ENCODE measurements around the gene MSRB3.

Gene MSRB3

DNA sequence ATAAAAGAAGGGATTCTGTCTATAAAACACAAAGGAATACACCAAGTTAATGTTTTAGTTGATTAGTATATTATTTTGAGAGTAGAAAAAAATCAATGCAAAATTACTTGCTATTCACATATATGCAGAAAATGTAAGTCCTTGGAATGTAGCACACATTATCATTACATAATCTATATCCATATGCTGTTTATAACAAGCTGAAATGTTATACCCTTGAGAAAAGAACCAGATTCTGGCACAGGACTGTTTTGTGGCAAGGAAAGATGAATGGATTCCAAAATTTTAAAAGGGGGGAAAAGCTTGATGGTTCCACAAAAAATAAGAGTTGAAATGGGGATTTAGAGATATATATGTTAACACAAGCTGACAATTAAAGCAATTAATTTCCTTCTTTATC lies 153.6 kb downstream of the MSRB3 start:
- Histone ChIP-seq H3K27me3 (replicated peaks) (no peaks in the 10 kb centered on the region), H3K4me3 (ENCODE audit: low read depth, low read length) (no peak overlapping the region), H3K36me3 (replicated peaks) (no peaks in the 10 kb centered on the region), H3K27ac (no peak overlapping the region)
- no peak for DNase-seq
- in situ Hi-C loops (cut with HindIII; ENCODE audit: low pct_ligation_motif_present, low sequenced_read_pairs) = no loop called here
- TF ChIP-seq, protein P1, sequence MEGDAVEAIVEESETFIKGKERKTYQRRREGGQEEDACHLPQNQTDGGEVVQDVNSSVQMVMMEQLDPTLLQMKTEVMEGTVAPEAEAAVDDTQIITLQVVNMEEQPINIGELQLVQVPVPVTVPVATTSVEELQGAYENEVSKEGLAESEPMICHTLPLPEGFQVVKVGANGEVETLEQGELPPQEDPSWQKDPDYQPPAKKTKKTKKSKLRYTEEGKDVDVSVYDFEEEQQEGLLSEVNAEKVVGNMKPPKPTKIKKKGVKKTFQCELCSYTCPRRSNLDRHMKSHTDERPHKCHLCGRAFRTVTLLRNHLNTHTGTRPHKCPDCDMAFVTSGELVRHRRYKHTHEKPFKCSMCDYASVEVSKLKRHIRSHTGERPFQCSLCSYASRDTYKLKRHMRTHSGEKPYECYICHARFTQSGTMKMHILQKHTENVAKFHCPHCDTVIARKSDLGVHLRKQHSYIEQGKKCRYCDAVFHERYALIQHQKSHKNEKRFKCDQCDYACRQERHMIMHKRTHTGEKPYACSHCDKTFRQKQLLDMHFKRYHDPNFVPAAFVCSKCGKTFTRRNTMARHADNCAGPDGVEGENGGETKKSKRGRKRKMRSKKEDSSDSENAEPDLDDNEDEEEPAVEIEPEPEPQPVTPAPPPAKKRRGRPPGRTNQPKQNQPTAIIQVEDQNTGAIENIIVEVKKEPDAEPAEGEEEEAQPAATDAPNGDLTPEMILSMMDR (IDR thresholded peaks at IDR 0.05; ENCODE audit: low read depth, low read length, missing control alignments) = no peak

DNA sequence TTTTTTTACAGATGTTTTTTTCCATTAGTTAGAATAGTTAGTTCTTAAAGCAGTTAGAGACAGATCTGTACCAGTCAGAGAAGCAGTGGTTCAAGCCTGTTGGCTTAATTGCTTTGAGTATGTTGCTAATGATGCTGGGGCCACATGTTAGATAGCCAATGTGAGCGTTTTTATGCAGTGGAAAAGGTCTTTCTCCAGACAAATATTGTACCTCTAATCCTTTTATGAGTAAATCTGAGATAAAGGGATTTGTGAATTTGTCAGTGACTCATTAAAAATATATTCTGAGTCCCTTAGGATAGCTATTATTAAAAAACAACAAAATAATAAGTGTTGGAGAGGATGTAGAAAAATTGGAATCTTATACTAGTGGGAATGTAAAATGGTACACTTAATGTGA lies 154.2 kb downstream of the MSRB3 start:
- no peaks in the 10 kb centered on the region for H3K27me3 ChIP-seq (replicated peaks)
- TF ChIP-seq, protein P1 (IDR thresholded peaks at IDR 0.05; ENCODE audit: low read depth, low read length, missing control alignments) = no peak

DNA sequence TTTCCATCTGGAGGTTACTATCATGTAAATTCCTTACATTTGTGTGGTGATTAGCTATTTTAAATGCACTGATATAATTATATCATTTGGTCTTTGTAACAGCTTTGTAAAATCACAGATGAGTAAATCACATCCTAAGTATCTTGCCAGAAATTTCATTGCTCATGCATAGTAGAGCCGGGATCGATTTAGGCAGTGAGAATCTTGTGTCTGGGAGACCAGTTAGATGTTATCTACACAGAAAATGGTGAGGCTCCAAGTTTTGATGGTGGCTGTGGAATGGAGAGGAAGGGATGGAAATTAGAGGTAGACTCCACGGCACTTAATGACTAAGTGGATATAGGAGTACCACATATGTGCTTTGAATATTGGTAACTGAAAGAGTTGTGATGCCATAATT lies 156.3 kb downstream of the MSRB3 start:
- Histone ChIP-seq H3K4me3 (ENCODE audit: low read depth, low read length) (no peak overlapping the region), H3K27ac (no peak overlapping the region), H3K36me3 (replicated peaks) (no peaks in the 10 kb centered on the region), H3K27me3 (replicated peaks) (no peaks in the 10 kb centered on the region)
- no peak for DNase-seq
- in situ Hi-C loops (cut with HindIII; ENCODE audit: low pct_ligation_motif_present, low sequenced_read_pairs) = no loop called here
- TF ChIP-seq, protein P1 (IDR thresholded peaks at IDR 0.05; ENCODE audit: low read depth, low read length, missing control alignments) = no peak

More for the DNA sequence above, 154.2 kb downstream of the MSRB3 start:
- Histone ChIP-seq H3K27ac (no peak overlapping the region), H3K4me3 (ENCODE audit: low read depth, low read length) (no peak overlapping the region), H3K36me3 (replicated peaks) (no peaks in the 10 kb centered on the region)
- in situ Hi-C loops (cut with HindIII; ENCODE audit: low pct_ligation_motif_present, low sequenced_read_pairs) = no loop called here
- DNase-seq = no peak

DNA sequence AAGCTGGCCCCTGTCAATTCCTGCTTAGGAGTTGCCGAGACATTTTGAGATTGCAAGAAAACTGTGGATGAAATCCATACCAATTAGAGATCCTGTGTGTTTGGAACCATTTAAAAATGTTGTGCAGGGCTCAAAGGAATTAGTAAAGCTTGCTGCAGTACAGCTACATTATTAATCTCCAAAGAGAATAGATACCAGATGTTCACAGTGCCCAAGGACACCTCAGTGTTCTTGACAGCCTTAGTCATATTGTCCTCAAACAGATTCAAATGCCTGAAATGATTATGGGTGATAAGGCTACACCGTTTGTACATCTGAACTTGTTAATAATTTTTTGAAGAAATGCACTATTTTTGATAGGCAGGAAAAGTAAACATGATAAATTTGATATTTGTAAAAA lies 164.6 kb downstream of the MSRB3 start:
- DNase-seq = no peak
- in situ Hi-C loops (cut with HindIII; ENCODE audit: low pct_ligation_motif_present, low sequenced_read_pairs) = no loop called here

DNA sequence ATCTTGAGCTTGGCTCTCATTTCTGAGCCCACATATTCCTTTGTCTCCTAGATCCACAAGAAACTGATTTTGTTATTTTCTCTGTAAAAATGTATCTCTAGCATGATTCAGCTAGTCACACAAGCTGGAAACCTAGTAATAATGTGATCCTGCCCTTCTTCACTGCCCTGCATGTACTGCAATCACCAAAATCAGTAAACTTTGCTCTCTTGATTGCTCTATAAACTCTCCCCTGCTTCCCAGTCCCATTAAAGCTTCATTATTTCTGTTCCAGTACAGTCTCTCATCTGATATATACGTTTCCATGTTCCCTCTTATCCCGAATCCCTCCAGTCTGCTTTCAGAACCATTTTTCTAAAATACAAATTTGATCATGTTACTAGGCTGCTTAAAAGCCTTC lies 166.5 kb downstream of the MSRB3 start:
- no peak overlapping the region for H3K4me3 ChIP-seq (ENCODE audit: low read depth, low read length)
- H3K27ac ChIP-seq = no peak overlapping the region
- H3K27me3 ChIP-seq (replicated peaks) = no peaks in the 10 kb centered on the region
- DNase-seq = no peak
- H3K36me3 ChIP-seq (replicated peaks) = no peaks in the 10 kb centered on the region
- in situ Hi-C loops (cut with HindIII; ENCODE audit: low pct_ligation_motif_present, low sequenced_read_pairs) = no loop called here
- TF ChIP-seq, protein P1 (IDR thresholded peaks at IDR 0.05; ENCODE audit: low read depth, low read length, missing control alignments) = no peak

More for the DNA sequence above, 164.6 kb downstream of the MSRB3 start:
- Histone ChIP-seq H3K27me3 (replicated peaks) (no peaks in the 10 kb centered on the region), H3K36me3 (replicated peaks) (no peaks in the 10 kb centered on the region), H3K4me3 (ENCODE audit: low read depth, low read length) (no peak overlapping the region), H3K27ac (no peak overlapping the region)
- TF ChIP-seq, protein P1 (IDR thresholded peaks at IDR 0.05; ENCODE audit: low read depth, low read length, missing control alignments) = no peak

DNA sequence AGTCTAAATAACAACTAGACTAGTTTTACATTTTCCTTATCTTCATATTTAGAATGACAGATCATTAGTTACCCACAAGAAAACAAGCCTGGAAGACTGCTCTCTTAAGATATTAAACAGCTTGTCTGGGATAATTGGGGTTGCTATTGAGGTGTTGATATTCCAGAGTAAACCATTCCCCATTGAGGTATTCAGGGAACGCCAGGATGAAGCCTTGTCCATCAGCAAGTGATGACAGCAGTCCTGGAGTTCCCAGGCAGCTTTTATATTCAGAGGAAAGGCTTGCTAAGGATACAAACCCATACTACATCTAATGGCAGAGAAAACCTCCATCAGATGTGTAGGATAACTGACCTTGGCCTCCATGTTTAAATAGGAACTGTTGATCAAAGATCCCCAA lies 168.4 kb downstream of the MSRB3 start:
- Histone ChIP-seq H3K27me3 (replicated peaks) (no peaks in the 10 kb centered on the region), H3K27ac (no peak overlapping the region), H3K4me3 (ENCODE audit: low read depth, low read length) (no peak overlapping the region), H3K36me3 (replicated peaks) (no peaks in the 10 kb centered on the region)
- in situ Hi-C loops (cut with HindIII; ENCODE audit: low pct_ligation_motif_present, low sequenced_read_pairs) = no loop called here
- TF ChIP-seq, protein P1 (IDR thresholded peaks at IDR 0.05; ENCODE audit: low read depth, low read length, missing control alignments) = no peak
- no peak for DNase-seq

All from brain microvascular endothelial cell (primary cell).